Spleen (tissue), 11 donors: ENCODE results near the gene EHMT2. TPM values are rescaled to one million over a fixed set of nuclear protein-coding genes. Genes with fewer than 3 reads are reported as not detected.
"Not testable (repeated sequence)": the region's sequence is repeated elsewhere in the genome, so short reads cannot be mapped to it uniquely, and the experiment has no call there.

ENCODE experiments used
- DNase-seq: peaks from one replicate; pipeline ENCODE4 v3.0.0-alpha.2; 2020
- H3K27ac ChIP-seq, 8 donors: fragments of 200-600 bp; sonication (generic) in 7 of 8; 1 replicate in 4 of 8; 2 replicates in 4 of 8; pipeline versions ENCODE4 v1.5.0 to v1.8.0; 2016 to 2021; ENCODE audit warnings: inconsistent platforms in 4 of 8, mild to moderate bottlenecking in 4 of 8, moderate library complexity in 1 of 8
- H3K27me3 ChIP-seq, 7 donors: fragments of 200-600 bp; sonication (generic) in 6 of 7; replicated peaks in 1 of 7; 1 replicate in 4 of 7; 2 replicates in 3 of 7; pipeline versions ENCODE4 v1.5.0 to v1.8.0; 2016 to 2021; ENCODE audit warnings: inconsistent platforms in 3 of 7, mild to moderate bottlenecking in 1 of 7
- H3K36me3 ChIP-seq, 6 donors: fragments of 200-600 bp; sonication (generic) in 5 of 6; 1 replicate in 4 of 6; 2 replicates in 2 of 6; pipeline versions ENCODE4 v1.5.0 to v1.8.0; 2016 to 2021; ENCODE audit warnings: inconsistent platforms in 2 of 6
- H3K4me1 ChIP-seq, 6 donors: fragments of 200-600 bp; sonication (generic) in 5 of 6; 1 replicate in 3 of 6; 2 replicates in 3 of 6; pipeline versions ENCODE4 v1.5.0 to v1.8.0; 2016 to 2021; ENCODE audit warnings: inconsistent platforms in 3 of 6
- H3K4me3 ChIP-seq, 8 donors: fragments of 200-600 bp; sonication (generic) in 7 of 8; 1 replicate in 4 of 8; 2 replicates in 4 of 8; pipeline versions ENCODE4 v1.5.0 to v1.8.0; 2016 to 2021; ENCODE audit warnings: inconsistent platforms in 4 of 8, mild to moderate bottlenecking in 4 of 8, moderate library complexity in 2 of 8
- H3K9me3 ChIP-seq, 8 donors: fragments of 200-600 bp; sonication (generic) in 7 of 8; 1 replicate in 4 of 8; 2 replicates in 4 of 8; pipeline versions ENCODE4 v1.5.0 to v1.8.0; 2016 to 2021; ENCODE audit warnings: inconsistent platforms in 4 of 8
- CTCF ChIP-seq, 11 experiments: fragments of 200-600 bp in 7 of 11; fragments of 450-650 bp in 4 of 11; sonication (generic) in 4 of 11; IDR thresholded peaks in 8 of 11; conservative IDR thresholded peaks in 3 of 11; 1 replicate in 7 of 11; 2 replicates in 4 of 11; pipeline versions ENCODE4 v1.4.0 to v1.8.0; 2016 to 2021; ENCODE audit warnings: antibody characterized with exemption in 11 of 11, inconsistent platforms in 4 of 11, mild to moderate bottlenecking in 1 of 11
- POLR2A ChIP-seq, 3 donors: fragments of 450-650 bp; IDR thresholded peaks; one replicate each; pipeline ENCODE4 v1.5.1; 2017; ENCODE audit warnings: antibody characterized with exemption in 3 of 3, mild to moderate bottlenecking in 1 of 3
- POLR2AphosphoS5 ChIP-seq, 3 donors: sonication (generic); formaldehyde crosslinking; IDR thresholded peaks; one replicate each; pipeline ENCODE4 v1.5.1; 2017; ENCODE audit warnings: antibody characterized with exemption in 3 of 3
- WGBS, 5 donors: extraction: QIAGEN DNeasy Blood & Tissue Kit in 3 of 5; methylation state at CpG; one replicate each; pipeline versions ENCODE4 v1.1.5 to v1.1.7; 2013 to 2018; 5-methylcytosine and 5-hydroxymethylcytosine counted together
- intact Hi-C: fragments of 100-400 bp; cut with DNase I; formaldehyde crosslinking; loops from one replicate; pipeline ENCODE4 v1.15.0; 2023; ENCODE audit warnings: low total_unique reads
- polyA plus RNA-seq, 3 donors: library from polyadenylated mRNA; stranded (reverse); fragments of 200-250 nt; gene quantifications; one replicate each; pipeline ENCODE4 v1.2.1, GENCODE V29; 2013
- total RNA-seq, 7 donors: library from RNA; depleted of rRNA in 3 of 7; stranded (reverse); fragments of >200 nt in 3 of 7; fragmentation: NEBNext Ultra II Directional in 4 of 7; extraction: Animal tissue kit (Norgen Biotek cat#: 25700) in 4 of 7; gene quantifications; one replicate each; pipeline versions ENCODE4 v1.1.0 to v1.2.1, GENCODE V29; 2016 to 2021
- donor health status: healthy with polysubstance abuse.
- donor health status: DM: no; HTN: no; CAD: no; lungs with moderate emphysema.
- donor health status: DM: no; HTN: no; CAD: no.
- donor health status: Bipolar disorder and iron deficiency.
- donor health status: healthy.
- donor health status: DM: no; HTN: no; CAD: no.
- donor health status: DM: yes; HTN: yes; CAD: no.

EHMT2 gene
- total and polyA plus RNA-seq, 10 donors, result 36.5 to 66.1 (median 50.1) TPM

- peaks cover 3 to 59% (median 39%) of the 10 kb centered on the region in 6 donors for H3K36me3 ChIP-seq
- WGBS, 5 donors, result 85 to 95% (median 94%) methylated on average over 8 of the region's 8 CpGs
- intact Hi-C loops, result no loop called here
- peaks cover 9 to 27% (median 17%) of the 10 kb centered on the region in 6 donors for H3K4me1 ChIP-seq
- no peak for DNase-seq
- no peak overlapping the region for H3K27ac ChIP-seq
- H3K9me3 ChIP-seq, result no peaks in the 10 kb centered on the region
- no peaks in the 10 kb centered on the region for H3K27me3 ChIP-seq
- no peak overlapping the region for H3K4me3 ChIP-seq
- TF ChIP-seq POLR2AphosphoS5 (IDR thresholded peaks at IDR 0.05) (no peak), CTCF (IDR thresholded peaks at IDR 0.05 in 8 of 11, conservative IDR thresholded peaks at IDR 0.05 in 3 of 11) (no peak), POLR2A (IDR thresholded peaks at IDR 0.05) (no peak)
These were observed 38.8 kb downstream of the EHMT2 start for GRCh38 chr6:31858707-31859106.

- DNase-seq, H3K4me3 ChIP-seq, H3K9me3 ChIP-seq, H3K27ac ChIP-seq, intact Hi-C loops, H3K27me3 ChIP-seq: not testable (repeated sequence)
- 91 to 97% (median 95%) methylated on average over 8 of the region's 8 CpGs for WGBS, 5 donors
- Histone ChIP-seq H3K36me3 (peaks cover 3 to 59% (median 39%) of the 10 kb centered on the region in 6 donors), H3K4me1 (peaks cover 8 to 20% (median 10%) of the 10 kb centered on the region in 6 donors)
These were observed 39.7 kb downstream of the EHMT2 start for GRCh38 chr6:31857774-31858173.

DNA sequence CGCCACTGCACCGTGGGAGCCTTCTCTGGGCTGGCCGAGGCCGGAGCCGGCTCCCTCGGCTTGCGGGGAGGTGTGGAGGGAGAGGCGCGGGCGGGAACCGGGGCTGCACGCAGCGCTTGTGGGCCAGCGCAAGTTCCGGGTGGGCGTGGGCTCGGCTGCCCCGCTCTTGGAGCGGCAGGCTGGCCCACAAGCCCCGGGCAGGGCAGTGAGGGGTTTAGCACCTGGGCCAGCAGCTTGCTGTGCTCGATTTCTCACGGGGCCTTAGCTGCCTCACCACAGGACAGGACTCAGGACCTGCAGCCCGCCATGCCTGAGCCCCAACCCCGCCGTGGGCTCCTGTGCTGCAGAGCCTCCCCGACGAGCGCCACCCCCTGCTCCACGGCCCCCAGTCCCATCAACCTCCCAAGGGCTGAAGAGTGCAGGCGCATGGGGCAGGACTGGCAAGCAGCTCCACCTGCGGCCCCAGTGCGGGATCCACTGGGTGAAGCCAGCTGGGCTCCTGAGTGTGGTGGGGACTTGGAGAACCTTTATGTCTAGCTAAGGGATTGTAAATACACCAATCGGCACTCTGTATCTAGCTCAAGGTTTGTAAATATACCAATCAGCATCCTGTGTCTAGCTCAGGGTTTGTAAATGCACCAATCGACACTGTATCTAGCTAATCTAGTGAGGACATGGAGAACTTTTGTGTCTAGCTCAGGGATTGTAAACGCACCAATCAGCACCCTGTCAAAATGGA, 45.3 kb downstream of the EHMT2 start:
- DNase-seq, H3K27ac ChIP-seq, H3K27me3 ChIP-seq, intact Hi-C loops, H3K9me3 ChIP-seq, H3K4me1 ChIP-seq, H3K4me3 ChIP-seq: not testable (repeated sequence)
- peaks cover 0 to 17% (median 2%) of the 10 kb centered on the region in 6 donors for H3K36me3 ChIP-seq
- 90 to 93% (median 91%) methylated on average over 25 to 35 of the region's 35 CpGs for WGBS, 5 donors

GRCh38 chr6:31851485-31851832, 46.0 kb downstream of the EHMT2 start:
- no peak for DNase-seq
- TF ChIP-seq CTCF (IDR thresholded peaks at IDR 0.05 in 8 of 11, conservative IDR thresholded peaks at IDR 0.05 in 3 of 11) (no peak), POLR2AphosphoS5 (IDR thresholded peaks at IDR 0.05) (no peak), POLR2A (IDR thresholded peaks at IDR 0.05) (no peak)
- intact Hi-C loops, result no loop called here
- H3K27ac ChIP-seq, result no peak overlapping the region
- no peaks in the 10 kb centered on the region for H3K4me1 ChIP-seq
- H3K9me3 ChIP-seq, result no peaks in the 10 kb centered on the region
- H3K4me3 ChIP-seq, result no peak overlapping the region
- peaks cover 0 to 10% (median 0%) of the 10 kb centered on the region in 6 donors for H3K36me3 ChIP-seq
- 84 to 96% (median 92%) methylated on average over 2 of the region's 2 CpGs for WGBS, 5 donors
- no peaks in the 10 kb centered on the region for H3K27me3 ChIP-seq

DNA sequence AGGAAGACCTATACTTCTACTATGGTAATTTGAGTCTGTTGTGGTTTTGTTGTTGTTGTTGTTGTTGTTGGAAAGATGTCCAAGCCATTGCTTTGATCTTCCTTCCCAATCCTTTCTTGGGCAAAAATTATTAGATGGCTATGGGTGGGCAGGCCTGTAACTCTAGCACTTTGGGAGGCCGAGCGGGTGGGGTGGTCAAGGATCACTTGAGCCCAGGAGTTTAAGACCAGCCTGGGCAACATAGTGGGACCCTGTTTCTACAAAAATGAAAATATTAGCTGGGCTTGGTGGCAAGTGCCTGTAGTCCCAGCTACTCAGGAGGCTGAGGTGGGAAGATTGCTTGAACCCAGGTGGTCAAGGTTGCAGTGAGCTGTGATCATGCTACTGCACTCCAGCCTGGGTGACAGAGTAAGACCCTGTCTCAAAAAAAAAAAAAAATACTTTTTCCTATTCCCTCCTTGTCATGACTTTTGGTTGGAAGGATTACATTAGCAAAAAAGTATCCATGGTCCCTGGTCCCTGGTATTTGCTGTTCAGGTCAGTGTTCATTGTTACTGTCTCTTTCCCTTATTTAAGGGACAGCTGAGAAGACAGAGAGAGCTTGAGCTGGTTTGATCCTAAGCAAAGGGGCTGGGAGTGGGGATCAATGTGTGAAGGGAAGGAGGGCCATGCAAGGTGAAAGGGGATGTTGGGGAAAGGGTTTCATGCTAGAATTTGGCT, 46.6 kb downstream of the EHMT2 start:
- H3K4me1 ChIP-seq, result no peaks in the 10 kb centered on the region
- no peak overlapping the region for H3K27ac ChIP-seq
- WGBS, 5 donors, result 94 to 100% (median 96%) methylated on average over 2 of the region's 2 CpGs
- TF ChIP-seq POLR2A (IDR thresholded peaks at IDR 0.05) (no peak), CTCF (IDR thresholded peaks at IDR 0.05 in 8 of 11, conservative IDR thresholded peaks at IDR 0.05 in 3 of 11) (no peak), POLR2AphosphoS5 (IDR thresholded peaks at IDR 0.05) (no peak)
- H3K4me3 ChIP-seq, result no peak overlapping the region
- no peaks in the 10 kb centered on the region for H3K27me3 ChIP-seq
- H3K9me3 ChIP-seq, result no peaks in the 10 kb centered on the region
- DNase-seq, result no peak
- peaks cover 0 to 8% (median 0%) of the 10 kb centered on the region in 6 donors for H3K36me3 ChIP-seq
- intact Hi-C loops, result no loop called here
